HG03342 (cell line): ENCODE measurements around the gene ADCY9.
"Not testable (repeated sequence)": the region's sequence is repeated elsewhere in the genome, so short reads cannot be mapped to it uniquely, and the experiment has no call there.

Experiments used
- ATAC-seq: cut with Tn5 transposase; IDR thresholded peaks from one replicate; pipeline ENCODE4 v1.9.1; 2021; ENCODE audit warnings: mild to moderate bottlenecking, moderate library complexity; ENCODE audit not compliant: unreplicated experiment

ADCY9 gene

GRCh38 chr16:4042581-4042980 is 73.7 kb downstream of the ADCY9 start:
- ATAC-seq, result no peak

GRCh38 chr16:4038448-4038847 is 77.8 kb downstream of the ADCY9 start:
- ATAC-seq, result no peak

- ATAC-seq, result not testable (repeated sequence)
Observed at GRCh38 chr16:4036952-4037351, 79.3 kb downstream of the ADCY9 start.

- no peak for ATAC-seq
Observed at GRCh38 chr16:4034963-4035362, 81.3 kb downstream of the ADCY9 start.

GRCh38 chr16:4033951-4034350 is 82.3 kb downstream of the ADCY9 start:
- ATAC-seq, result no peak

- no peak for ATAC-seq
Observed at GRCh38 chr16:4032768-4033167, 83.5 kb downstream of the ADCY9 start.

- no peak for ATAC-seq
Observed at GRCh38 chr16:4028144-4028543, 88.1 kb downstream of the ADCY9 start.

GRCh38 chr16:4026854-4027253 is 89.4 kb downstream of the ADCY9 start:
- ATAC-seq, result no peak

- no peak for ATAC-seq
Observed at GRCh38 chr16:4025428-4025827, 90.8 kb downstream of the ADCY9 start.

- ATAC-seq, result no peak
Observed at GRCh38 chr16:4021916-4022315, 94.3 kb downstream of the ADCY9 start.

- ATAC-seq, result no peak
Observed at GRCh38 chr16:4021070-4021779, 95.0 kb downstream of the ADCY9 start.

- ATAC-seq, result no peak
Observed at GRCh38 chr16:4019371-4019791, 96.9 kb downstream of the ADCY9 start.

GRCh38 chr16:4018391-4018790 is 97.9 kb downstream of the ADCY9 start:
- no peak for ATAC-seq

- ATAC-seq, result no peak
Observed at GRCh38 chr16:4017807-4018206, 98.4 kb downstream of the ADCY9 start.

- no peak for ATAC-seq
Observed at GRCh38 chr16:4016658-4017057, 99.6 kb downstream of the ADCY9 start.

GRCh38 chr16:4016005-4016352 is 100.3 kb downstream of the ADCY9 start:
- ATAC-seq, result no peak

GRCh38 chr16:4015275-4016004 is 100.8 kb downstream of the ADCY9 start:
- ATAC-seq, result no peak

- ATAC-seq, result no peak
Observed at GRCh38 chr16:4011940-4012629, 104.2 kb downstream of the ADCY9 start.

GRCh38 chr16:4011225-4011939 is 104.9 kb downstream of the ADCY9 start:
- no peak for ATAC-seq

- ATAC-seq, result no peak
Observed at GRCh38 chr16:4010225-4011158, 105.8 kb downstream of the ADCY9 start.
